GM21515 (cell line): ENCODE data around the gene CRYL1.

ENCODE experiments used
- ATAC-seq: cut with Tn5 transposase; IDR thresholded peaks from one replicate; pipeline ENCODE4 v1.9.1; 2021; ENCODE audit not compliant: unreplicated experiment

CRYL1 gene

DNA sequence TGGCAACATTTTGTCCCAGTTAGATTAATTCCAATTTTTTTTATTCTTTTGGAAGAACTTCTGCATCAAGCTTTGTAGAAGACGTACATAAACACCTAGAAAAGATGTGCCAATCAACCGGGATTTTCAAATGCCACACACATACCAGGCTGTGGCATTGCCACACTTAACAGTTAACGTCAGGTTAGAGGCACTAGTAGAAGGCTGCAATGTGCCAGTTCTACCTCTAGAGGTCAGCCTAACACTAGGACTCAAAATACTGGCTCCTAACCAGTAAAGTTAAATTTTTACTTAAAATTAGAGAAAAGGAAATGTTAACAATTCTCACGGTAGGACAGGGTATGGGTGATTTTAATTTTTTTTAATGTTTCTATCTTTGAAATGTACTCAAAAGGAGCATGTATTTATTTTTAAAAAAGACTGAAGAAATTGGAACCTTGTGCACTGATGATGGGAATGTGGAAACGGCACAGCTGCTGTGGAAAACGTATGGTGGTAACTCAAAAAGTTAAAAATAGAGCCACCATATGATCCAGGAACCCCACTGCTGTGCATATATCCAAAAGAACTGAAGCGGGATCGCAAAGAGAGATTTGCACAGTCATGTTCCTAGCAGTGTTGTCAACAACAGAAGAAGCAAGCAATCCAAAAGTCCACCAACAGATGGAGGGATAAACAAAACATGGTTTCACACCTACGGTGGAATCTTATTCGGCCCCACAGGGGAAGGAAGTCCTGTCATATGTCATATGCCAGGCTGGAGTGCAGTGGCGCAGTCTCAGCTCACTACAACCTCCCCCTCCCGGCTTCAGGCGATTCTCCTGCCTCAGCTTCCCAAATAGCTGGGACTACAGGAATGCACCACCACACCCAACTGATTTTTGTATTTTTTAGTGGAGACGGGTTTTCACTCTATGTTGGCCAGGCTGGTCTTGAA is 30.3 kb downstream of the CRYL1 start:
- no peak for ATAC-seq

DNA sequence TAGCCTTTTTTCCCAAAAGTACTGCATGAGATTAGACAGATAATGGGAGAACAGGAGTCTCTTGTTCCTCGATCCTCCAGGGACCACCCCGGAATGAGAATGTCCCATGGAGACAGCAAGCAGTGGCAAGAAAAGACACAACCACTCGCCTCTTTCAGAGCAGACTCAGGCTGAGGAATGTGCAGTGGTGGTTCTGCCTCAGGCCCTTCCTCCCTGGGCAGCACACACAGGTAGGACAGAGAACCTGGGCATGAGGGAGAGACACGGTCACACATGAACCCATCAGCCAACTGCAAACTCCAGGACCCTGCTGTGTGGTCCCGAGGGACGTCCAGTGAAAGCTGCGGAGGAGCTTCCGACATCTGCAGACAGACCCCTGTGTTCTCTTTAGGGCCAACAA is 31.0 kb downstream of the CRYL1 start:
- ATAC-seq, result no peak

DNA sequence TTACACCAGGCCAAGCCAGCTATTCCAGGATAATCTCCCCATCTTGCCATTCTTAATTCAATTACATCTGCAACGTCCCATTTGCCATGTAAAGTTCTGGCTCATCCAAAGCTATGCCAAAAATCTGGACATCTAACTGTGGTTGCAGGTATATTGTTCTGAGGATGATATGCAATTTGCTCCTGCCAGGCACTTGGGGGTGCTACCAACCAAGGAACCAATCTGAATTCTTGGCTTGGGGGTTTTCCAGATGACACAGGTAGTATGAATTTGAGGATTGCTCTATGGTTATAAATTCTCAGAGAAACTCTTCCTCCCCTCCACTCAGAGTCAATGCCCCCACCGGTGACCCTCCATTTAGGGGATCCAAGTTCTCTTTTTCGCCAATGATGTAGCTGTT is 33.0 kb downstream of the CRYL1 start:
- no peak for ATAC-seq

DNA sequence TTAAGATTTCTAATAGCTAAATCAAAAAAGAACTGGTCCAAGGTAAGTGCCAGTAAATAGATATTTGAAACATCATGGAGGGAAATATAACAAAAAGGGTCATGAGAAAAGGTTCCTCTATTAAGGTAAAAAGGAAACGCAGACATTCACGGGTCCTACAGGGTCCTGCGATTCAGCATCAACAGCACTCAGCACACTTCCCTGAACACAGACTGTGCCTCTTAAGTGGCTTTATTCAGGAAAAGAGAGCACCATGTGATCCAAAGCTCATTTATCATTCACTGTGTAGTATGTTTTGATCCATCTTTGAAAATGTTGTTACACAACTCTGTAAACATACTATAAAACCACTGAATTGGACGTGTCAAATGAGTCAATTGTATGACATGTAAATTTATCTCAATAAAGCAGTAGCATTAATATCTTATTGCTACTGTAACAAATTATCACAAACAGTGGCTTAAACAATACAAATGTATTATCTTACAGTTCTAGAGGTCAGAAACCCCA is 33.7 kb downstream of the CRYL1 start:
- ATAC-seq, result no peak

DNA sequence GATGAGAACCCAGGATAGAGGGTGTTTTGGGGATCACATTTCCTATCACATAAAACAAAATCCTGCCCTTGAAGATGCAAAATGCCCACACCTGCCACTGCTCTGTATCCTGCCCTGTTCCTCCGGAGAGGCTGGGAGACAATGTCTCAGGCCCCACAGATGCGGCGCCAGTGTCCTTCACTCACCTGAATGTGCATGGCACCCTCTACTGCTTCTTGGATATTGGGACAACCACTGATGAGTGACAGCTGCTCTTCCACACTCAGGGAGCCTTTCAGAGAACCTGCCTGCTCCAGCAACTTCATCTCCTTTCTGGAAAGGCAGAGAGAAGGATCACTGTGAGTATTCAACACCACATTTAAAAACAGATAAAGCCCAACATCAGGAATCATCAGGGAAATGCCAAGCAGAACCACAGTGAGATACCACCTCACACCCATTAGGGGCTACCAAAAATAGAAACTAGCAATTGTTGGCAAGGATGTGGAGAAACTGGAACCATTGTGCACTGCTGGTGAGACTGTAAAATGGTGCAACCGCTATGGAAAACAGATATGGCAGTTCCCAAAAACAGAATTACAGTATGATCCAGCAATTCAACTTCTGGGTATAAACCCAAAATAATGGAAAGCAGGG is 36.4 kb downstream of the CRYL1 start:
- ATAC-seq, result no peak

DNA sequence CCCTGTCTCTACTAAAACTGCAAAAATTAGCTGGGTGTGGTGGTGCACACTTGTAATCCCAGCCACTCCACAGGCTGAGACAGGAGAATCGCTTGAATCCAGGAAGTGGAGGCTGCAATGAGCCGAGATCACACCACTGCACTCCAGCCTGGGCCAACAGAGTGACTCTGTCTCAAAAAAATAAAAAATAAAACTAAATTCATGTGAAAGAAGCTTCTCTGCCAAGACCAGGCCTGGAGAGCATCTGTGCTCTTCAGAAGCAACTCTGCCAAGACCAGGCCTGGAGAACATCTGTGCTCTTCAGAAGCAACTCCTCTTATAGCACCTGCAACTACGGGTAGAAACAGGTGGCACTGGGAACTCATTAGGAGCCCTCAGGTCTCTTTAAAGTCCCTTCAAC is 37.7 kb downstream of the CRYL1 start:
- ATAC-seq, result no peak

DNA sequence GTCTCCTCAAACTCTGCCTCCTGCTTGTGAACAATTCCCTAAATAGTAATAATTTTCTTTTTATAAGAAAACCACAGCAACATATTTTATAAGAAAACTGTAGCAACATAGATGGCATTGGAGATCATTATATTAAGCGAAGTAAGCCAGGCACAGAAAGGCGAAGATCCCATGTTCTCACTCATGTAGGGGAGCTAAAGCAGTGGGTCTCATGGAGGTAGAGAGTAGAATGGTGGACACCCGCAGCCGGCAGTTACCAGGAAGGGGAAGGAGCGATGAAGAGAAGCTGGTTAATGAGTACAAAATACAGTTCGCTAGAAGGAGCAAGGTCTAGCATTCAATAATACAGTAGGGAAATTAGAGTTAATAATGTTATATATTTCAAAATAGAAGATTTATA is 42.9 kb downstream of the CRYL1 start:
- no peak for ATAC-seq

DNA sequence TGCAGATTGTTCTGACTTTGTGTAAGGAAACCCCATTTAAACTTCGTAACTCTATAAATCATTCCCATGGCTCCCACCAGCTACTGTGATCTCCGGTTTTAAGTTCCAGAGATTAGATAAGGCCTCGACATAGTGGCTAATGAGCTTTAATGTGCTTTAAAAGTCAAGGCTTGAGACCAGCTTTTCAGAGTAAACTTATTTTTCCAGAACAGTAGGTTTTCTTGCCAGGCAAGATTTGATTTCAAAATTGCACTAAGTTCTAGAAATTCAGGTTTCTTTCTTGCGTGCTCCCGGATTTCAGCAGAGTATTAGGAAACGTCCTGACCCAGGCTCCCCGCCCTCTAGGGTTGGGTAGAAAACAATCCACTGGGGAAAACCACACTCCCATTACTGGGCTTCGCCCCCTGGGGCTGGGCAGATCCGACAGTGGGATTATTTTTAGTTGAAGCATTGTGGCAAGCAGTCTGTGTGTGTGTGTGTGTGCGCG is 43.3 kb downstream of the CRYL1 start:
- no peak for ATAC-seq

DNA sequence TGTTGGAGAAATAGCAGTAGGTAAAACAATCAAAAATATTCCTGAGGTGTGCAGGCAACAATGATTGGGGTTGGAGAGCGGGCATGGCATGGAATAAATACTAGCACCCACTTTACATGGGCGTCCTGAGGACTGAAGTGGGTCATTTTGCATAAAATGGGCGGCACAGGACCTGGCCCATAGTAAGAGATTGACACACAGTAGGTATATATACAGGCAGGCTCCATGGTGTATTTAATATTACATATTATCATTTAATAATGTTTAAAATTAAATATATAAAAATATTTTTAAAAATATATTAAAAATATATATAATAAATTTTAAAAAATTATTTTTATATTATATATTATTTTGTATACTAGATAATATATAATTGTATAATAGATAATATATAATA is 48.3 kb downstream of the CRYL1 start:
- ATAC-seq, result no peak

DNA sequence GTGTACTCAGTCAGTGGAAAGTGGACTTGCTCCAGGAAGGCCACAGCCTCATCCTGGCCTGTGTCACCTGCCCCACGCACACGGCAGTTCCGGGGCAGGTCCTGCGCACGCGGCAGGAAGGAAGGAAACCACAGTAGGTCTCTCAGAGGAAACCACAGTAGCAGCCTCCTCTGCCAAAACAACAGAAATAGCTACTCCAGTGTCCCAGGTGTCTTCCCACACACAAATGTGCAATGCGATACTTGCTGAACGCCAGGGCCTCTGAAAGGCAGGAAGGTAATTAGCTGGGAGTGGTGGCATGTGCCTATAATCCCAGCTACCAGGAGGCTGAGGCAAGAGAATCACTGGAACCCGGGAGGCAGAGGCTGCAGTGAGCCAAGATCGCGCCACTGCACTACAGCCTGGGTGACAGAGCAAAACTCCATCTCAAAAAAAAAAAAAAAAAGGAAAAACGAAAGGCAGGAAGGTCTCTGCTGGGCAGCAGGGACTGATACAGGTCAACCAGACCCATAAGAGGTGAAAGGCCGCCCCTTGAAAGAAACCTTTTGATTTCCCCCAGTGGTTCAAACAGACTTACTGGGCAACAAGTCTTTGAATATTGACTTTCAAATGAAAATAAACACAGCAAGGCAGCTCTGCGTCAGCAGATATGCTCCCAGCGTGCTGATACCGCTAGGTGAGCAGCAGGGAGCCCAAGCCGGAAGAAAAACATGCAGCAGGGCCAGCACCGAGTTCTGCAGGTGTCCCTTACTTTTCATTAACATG is 49.5 kb downstream of the CRYL1 start:
- ATAC-seq, result peak; percentile 96

DNA sequence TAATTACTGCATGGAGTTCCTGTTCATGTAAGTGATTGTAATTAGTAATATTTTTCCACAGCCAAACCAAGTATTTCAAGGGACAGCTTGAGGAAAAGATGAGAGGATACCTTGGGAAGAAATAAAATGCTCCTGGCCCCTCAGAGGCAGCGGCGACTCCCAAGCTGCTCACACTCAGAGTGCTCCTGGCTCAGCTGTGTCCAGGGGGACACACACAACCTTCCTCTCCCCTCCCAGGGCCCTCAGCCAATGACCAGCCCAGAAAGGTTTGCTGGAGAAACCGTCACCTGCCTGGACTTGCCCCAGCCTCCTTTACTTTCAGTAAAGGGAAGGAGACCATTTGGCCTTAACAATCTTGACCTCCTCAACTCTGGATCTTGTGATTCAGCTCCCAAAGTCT is 51.1 kb downstream of the CRYL1 start:
- no peak for ATAC-seq

DNA sequence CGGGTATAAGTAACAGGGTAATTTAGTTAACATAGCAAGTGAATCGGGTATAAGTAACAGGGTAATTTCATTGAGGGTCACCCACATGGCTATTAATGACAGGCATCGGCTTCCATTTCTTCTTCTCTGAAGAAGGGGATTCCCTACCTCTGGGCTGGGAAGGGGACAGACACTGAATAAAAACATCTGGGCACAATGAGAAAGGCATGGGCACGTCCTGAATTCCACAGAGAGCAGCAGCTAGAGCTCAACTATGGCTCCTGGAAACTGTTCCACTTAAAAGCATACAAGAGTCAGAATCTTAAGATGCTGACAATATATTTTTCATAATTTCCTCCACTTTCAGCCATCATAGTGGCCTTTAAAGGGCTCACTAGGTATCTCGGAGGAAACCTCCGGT is 51.8 kb downstream of the CRYL1 start:
- ATAC-seq, result no peak

DNA sequence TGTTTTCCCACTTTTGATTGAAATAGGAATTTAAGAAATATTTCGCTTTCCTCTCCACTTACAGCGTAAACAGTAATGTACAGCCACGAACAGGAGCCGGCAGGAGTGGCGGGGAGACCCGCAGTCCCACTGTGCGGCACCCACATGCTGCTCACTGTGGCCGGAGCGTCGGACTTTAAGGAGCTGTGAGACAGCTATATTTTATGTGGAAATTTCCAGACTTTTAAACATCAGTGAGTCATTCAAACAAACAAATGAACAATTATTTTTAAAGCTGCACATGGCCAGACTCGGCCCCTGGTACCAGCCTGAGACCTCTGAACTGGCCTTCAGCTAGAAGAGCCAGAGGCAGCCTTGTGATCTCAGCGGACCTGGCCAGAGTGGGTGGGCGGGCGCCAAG is 52.5 kb downstream of the CRYL1 start:
- ATAC-seq, result no peak

DNA sequence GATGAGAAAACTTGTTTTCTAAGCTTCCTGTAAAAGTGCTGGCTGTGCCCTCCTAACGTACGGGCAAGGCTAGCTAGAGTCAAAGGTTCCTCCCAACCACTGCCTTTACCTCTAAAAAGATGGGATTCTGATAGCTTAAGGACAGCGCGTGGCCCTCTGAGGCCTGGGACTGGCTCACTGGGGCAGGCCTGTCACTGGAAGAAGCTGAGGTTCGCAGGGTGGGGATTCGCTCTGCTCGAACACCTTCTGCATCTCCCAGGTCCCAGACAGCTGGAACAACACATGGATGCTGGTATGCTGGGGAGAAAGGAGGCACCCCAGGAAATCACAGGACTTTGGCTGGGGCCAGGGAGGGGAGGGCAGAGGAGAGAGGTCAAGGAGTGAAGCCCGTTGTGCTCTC is 53.1 kb downstream of the CRYL1 start:
- no peak for ATAC-seq

DNA sequence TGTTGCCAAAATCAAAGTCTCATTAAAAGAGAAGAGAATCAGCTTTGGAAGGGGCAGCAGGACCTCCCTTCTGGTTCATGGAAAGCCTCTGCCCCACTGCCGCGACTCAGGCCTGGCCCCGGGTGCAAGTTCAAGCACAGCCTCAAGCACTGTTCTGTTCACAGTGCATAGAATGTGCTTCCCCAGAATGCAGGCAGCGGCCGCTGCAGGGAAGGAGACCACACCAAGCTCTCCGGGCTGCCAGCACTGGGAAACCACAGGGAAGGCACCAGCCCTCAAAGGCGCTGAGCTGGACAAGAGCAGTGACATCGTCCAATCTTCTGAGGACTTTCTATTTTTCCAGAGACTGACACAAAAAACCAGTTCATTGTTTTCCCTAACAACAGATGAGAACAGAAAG is 55.5 kb downstream of the CRYL1 start:
- no peak for ATAC-seq

DNA sequence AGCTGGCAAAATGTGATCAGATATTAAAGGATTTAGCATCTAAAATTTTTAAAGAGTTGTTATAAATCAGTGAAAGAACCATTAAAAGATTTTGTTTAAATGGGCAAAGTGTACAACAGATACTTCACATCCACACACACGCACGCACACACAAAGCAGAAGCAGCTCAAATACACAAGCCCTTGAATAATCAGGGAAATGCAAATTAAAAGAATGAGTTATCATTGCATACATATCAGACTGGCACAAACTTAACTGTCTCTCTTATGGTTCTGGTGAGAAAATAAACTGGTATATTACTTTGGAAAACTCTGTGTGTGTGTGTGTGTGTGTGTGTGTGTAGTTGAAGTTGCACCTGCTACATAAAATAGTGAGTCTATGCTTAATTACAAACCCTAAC is 59.3 kb downstream of the CRYL1 start:
- ATAC-seq, result no peak

DNA sequence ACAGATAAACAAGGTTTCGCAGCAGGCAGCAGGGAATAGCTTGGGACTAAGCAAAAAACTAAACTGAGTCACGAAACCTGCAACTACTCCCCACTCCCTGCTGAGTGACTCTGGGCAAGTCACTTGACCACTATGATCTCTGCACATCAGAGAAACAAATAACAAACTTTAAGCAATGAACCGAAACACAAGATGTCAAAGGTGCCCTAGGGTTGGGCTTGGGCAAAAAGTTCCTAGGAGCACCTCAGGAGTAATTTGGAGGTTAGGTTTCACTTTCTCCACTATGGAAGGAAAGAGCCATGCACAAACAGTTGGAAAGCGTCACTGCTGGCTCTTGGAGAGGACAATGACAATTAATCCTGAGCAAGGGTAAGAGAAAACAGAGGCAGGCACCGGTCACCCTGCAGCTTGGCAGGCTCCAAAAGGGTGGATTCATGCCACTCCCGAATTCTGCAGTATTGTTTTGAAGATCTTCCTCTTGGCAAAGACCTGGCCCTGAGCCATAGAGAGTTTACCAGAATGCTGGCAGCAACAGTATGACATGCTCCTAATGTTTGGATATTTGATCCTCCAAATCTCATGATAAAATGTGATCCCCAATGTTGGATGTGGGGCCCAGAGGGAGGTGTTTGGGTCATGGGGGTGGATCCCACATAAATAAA is 60.3 kb downstream of the CRYL1 start:
- ATAC-seq, result no peak

DNA sequence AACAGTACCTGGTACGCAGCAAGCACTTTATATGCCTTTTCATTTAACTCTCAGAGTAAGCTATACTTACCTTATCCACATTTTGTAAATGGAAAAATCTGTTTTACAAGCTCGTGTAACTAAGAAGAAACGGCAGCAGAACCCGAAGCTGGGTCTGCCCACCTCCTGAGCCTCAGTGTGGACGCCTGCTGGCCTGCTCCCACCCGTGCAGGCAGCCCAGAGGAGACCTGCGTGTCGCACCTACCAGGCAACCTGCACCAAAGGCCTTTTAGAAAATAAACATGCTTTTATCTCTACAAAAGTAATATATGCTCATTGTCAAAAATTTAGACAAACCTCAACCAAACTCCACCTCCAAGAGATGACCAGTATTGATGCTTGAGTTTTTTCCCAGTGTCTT is 62.7 kb downstream of the CRYL1 start:
- no peak for ATAC-seq

DNA sequence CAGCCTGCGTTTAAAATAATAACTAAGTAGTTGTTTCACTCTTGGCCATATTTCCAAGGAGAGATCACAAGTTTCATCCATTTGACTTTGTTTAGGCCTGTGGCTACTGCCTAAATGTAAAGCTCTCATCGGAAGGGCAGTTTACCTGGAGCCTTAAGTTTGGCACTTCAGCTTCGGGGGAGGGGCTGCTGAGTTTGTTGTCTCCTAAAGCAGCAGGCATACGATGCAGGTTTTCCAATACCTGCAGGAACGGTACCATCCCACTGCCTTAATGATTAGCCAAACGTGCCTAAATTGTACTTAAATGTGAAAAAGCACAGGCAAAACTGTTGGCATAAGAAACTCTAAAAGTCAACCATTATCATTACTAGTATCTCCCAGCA is 63.1 kb downstream of the CRYL1 start:
- no peak for ATAC-seq

DNA sequence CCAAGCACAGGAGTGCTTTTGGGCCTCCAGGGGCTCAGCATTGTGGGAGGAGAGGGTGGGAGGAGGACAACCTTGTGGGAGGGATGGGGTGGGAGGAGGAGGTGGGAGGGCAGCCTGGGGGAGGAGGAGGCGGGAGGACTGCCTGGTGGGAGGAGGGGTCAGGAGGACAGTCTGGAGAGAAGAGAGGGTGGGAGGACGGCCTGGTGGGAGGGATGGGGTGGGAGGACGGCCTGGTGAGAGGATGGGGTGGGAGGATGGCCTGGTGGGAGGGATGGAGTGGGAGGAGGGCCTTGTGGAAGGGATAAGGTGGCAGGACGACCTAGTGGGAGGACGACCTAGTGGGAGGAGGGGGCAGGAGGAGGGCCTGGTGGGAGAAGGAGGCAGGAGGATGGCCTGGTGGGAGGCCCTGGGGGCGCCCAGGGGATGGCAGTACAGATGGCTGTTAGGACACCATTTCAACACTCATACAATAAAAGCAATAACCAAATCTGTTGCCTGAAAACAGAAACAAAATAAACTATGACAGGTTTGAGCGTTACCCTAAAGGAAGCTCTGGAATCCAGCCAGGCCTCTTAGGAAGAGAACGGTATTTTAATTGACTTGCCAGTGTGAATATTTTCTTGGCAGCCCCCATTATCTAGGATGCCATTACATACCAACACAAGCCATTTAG is 63.7 kb downstream of the CRYL1 start:
- no peak for ATAC-seq
